COLO668 (cell line): ENCODE measurements around the gene B4GALT7.
"Not testable (repeated sequence)": the region's sequence is repeated elsewhere in the genome, so short reads cannot be mapped to it uniquely, and the experiment has no call there.

ENCODE experiments used
- DNase-seq: peaks from one replicate; lab custom pipeline; 2025; ENCODE audit not compliant: unreplicated experiment; lab: John Stamatoyannopoulos, UW

B4GALT7 gene, protein sequence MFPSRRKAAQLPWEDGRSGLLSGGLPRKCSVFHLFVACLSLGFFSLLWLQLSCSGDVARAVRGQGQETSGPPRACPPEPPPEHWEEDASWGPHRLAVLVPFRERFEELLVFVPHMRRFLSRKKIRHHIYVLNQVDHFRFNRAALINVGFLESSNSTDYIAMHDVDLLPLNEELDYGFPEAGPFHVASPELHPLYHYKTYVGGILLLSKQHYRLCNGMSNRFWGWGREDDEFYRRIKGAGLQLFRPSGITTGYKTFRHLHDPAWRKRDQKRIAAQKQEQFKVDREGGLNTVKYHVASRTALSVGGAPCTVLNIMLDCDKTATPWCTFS

DNA sequence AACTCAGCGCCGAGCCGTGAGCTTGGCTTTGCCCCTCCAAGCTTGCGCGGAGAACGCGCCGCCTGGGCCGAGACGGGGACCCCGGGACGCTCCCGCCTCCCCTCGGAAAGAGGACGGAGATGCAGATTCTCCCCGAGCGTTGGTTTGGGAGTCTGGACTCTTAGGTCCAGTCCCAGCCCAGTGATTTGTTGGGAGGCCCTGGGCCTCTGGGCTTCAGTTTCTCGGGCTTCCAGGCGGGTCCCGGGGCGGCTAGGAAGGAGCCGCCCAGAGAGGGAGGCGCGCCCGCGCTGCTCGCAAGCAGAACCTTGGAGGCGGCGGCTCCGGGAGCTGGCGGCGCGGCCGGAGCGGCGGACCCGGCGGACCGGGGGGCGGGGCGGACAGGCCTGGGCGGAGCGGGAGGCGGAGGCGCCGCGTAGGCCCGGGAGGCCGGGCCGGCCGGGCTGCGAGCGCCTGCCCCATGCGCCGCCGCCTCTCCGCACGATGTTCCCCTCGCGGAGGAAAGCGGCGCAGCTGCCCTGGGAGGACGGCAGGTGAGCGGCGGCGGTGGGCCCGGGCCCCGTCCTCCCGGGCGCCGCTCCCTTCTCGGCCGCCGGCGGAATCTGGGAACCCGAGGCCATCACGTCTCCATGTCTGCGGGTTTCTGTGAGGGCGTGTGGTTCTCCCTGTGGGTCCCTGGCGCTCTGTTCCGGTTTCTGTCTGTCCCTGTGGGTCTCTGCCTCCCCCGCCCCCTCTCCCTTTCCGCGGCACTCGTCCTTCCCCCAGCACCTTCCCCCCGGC, at the start of gene B4GALT7:
Gene B4GALT7, plus strand, starts transcription at position 402 of the 777 bp plus-strand sequence. Its CDS starts 79 bp downstream, at position 481.
- peak; percentile 85 for DNase-seq

DNA sequence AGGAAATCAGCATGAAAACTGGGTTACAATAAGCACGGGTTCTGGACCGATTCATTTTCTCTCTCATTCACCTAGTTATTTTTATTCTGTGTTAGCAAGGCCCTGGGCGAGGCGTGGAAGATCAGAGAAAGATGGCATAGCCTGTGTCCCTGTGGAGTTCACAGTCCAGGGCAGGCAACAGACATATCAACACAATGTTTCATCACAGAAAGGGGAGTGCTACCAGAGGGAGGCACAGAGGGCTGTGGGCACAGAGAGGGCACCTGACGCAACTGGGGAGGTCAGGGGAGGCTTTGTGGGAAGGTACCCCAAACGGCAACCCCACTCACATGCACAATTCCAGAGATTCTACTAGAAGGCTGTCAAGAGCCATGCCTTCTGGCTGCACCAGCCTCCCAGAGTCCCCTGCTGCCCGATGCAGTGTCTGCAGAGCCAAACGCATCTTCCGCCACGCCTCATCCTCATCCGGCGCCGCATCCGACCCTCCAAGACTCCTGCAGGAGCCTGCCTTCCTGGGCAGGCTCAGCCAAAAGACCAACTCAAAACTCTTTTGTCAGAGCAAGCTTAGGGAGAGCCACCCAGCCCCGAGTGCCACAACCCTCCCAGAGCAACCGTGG, 47.0 kb upstream of the B4GALT7 start:
- DNase-seq: no peak

DNA sequence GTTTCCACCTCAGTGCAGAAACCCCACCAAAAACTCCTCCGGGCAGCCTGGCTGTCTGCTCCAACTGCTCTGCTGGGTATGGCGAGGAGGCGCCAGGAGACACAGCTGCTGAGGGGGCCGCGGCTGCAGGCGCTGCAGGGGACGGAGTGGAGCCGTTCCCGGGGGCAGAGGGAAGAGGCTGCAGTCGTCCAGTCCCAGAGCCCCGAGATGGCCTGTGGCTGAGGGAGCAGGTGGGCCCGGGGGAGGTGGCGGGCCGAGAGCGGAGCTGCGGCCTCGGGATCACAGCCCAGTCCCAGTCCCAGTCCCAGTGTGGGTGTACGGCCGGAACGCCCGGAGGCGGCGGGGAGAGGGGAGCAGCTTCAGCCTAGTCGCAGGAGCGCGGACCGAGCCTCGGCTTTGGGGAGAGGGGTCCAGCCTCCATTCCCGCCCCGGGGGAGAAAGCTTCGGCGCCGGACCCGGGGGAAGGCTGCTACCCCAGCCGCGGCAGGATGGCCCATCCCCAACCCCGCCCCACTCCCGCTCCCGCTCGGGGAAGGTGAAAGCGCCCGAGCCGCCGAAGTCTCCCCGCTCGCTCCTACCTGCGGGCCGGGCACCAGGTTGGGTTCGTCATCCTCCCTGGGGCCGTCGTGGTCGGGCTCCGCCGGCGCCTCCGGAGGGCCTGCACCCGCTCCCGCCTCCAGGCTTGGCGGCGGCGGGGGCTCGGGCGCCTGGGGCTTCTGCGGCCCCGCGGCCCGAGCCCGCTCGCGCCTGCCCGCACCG, 46.1 kb upstream of the B4GALT7 start:
- peak; percentile 33 for DNase-seq

DNA sequence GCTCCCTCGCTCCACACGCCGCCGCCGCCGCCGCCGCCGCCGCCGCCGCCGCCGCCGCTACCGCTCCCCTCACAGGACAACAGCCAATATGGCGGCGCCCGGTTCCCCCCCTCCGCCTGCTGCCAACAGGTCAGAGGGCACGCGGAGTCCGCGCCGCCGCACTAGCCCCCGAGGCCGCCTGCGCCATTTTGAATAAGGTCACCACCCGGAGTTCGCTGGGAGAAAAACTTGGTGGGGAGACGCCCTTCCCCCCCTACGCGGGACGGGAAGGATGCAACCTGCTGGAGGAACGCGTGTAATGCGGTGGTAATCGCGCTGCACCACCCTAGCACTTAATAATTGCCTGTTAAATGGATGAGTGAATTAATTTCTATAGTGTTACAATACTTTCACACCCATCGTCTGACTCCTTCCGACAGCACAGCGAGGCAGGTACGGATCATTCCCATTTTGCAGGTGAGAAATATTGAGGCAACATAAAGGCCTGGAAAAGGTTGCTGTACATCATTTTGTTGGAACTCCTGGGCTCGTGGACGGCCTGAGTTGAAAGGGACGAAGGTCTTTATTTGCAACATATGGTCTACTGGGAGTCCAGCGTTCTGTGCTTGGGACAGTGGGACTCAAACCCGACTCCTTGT, 45.3 kb upstream of the B4GALT7 start, which contains the start of gene FAM193B:
Gene FAM193B, minus strand, starts transcription at position 90 of the 638 bp plus-strand sequence. CDS start 105 bp downstream, outside the sequence.
- peak; percentile 88 for DNase-seq

DNA sequence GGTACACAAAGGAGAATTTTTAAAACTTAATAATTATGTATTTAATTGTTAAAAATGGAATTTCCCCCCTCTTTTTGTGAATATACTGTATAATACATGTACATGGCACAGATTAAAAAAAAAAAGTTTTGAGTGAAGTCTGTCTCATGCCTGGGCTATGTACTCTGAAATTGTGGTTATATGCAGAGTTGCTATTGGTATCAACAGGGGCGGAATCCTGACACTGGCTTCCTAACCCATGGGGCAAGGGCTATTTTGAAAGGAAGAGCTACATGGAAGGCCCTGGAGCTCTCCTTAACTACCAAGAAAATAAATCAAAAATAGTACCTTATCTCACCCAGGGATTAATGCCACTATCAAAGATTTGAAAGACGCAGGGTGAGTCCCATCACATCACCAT, 44.7 kb upstream of the B4GALT7 start:
- no peak for DNase-seq

DNA sequence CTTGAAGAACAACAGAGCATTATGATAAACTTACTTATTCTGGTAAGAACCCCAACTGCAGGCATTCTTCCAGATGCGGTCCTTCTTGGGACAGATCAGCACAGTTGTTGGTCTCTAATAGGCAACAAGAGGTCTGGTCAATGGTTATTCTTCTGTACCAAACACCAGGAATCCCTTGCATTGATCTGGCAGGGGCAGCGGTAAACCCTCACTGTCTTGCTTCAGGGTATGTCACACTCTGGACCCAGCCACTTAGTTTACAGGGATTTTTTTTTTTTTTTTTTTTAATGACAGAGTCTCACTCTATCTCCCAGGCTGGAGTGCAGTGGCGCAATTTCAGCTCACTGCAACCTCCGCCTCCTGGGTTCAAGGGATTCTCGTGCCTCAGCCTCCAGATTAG, 44.3 kb upstream of the B4GALT7 start:
- DNase-seq: no peak

DNA sequence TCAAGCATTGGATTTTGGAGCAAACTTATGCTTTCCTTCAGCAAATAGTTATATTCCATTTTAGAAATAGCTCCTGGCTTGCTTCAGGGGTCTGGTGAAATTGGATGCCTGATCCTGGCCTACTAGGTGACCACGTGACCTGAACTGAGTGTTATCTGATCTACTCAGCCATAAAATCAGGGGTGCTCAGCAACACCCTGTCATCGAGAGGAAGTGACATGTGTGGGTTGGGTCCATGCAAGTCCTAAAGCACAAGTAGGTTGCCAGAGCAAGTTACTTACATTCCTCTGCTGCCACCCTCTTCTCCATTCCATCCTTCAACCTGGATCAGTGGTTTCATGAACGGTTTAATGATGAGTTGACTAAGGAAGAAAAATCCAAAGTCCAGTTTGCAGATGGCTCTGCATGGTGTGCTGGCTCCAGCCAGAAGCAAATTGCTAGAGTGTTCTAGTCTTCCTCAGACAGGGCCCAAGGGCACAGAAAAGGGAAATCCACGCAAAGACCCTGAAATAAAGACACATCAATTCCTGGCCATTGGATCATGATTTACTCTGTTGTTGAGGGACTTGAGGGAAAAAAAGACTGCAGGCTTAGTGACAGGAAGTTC, 42.8 kb upstream of the B4GALT7 start:
- DNase-seq: peak; percentile 7

DNA sequence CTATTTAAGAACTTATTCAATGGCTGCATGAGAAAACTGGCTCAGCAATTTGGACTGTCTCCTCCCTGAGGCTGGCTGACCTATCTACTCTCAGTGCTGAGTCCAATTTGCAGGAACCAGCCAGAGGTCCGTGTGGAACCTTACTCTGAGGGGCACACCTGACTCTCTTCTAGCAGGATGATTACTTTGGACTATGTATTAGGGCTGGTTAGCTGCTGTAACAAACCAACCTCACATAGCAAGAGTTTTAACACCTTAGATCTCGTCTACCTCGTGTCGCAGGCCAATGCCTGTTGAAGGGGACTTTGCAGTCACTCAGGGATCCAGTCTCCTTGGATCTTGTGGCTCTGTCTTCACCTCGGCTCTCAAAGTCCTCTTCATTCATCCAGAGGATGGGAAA, 42.1 kb upstream of the B4GALT7 start:
- DNase-seq: no peak

DNA sequence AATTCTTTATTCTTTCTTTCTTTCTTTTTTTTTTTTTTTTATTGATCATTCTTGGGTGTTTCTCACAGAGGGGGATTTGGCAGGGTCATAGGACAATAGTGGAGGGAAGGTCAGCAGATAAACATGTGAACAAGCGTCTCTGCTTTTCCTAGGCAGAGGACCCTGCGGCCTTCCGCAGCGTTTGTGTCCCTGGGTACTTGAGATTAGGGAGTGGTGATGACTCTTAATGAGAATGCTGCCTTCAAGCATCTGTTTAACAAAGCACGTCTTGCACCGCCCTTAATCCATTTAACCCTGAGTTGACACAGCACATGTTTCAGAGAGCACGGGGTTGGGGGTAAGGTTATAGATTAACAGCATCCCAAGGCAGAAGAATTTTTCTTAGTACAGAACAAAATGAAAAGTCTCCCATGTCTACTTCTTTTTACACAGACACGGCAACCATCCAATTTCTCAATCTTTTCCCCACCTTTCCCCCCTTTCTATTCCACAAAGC, 40.4 kb upstream of the B4GALT7 start:
- not testable (repeated sequence) for DNase-seq

DNA sequence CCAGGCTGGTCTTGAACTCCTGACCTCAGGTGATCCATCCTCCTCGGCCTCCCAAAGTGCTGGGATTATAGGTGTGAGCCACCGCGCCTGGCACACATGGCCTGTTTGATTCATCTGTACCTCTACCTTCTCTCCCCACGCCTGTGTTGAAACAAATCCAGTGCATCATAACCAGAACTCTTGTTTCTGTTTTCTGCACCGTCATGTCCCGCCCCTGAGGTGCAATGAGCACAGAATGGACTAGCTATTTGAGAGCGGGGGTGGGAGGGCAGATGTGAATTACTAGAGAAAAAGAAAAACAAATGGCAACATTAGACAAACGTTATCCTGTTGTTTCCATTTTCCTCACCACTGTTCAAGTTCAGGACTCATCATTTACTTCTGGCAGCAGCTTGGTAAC, 34.9 kb upstream of the B4GALT7 start:
- no peak for DNase-seq

DNA sequence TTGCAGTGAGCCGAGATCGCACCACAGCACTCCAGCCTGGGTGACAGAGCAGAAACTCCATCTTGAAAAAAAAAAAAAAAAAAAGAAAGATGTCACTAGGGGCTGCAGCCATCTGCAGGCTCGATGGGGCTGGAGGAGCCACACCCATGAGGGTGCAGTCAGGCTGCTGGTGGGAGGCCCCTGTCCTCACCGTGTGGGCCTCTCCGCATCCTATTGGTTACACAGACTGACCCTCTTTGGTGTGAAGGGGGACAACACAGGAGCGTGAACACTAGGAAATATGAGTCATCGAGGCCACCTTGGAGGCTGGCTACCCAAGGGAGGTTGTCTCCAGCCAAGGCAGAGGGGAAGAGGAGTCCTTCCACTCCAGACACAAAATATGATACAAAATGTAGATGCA, 31.6 kb upstream of the B4GALT7 start:
- no peak for DNase-seq

DNA sequence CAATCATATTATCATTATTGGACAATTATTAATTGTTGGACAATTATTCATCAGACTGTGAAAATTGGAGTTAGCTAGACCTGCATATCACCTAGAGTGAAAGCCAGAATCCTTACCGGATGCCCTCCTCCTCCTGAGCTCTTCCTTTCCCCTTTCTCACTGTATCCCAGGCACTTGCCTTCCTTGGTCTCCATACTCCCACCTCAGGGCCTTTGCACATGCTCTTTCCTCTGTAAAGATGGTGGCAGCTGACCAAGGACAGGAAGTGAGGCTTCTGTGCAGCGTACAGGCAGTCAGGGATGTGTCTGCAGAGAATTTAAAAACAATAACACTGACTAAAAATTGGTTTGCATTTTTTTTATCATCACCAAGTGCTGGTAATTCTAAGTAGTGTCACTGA, 30.0 kb upstream of the B4GALT7 start:
- DNase-seq: no peak

DNA sequence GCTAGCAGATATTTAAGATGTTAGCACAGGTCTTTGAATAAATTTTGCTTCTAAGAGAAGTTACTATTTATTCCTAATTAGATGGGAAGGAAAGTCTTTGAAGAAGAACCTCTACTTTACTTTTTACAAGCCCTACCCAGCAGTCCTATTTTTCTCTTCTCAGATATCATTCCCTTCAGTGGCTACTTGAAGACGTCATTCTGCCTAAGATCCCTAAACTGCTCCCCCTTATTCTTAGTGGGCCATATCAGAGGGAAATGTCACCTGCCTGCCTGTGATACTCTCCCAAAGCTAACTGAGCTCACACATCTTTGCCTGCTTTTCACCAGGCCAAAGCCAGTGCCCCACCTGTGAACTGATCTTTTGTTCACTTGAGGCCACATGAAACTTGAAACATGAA, 24.4 kb upstream of the B4GALT7 start:
- DNase-seq: no peak

DNA sequence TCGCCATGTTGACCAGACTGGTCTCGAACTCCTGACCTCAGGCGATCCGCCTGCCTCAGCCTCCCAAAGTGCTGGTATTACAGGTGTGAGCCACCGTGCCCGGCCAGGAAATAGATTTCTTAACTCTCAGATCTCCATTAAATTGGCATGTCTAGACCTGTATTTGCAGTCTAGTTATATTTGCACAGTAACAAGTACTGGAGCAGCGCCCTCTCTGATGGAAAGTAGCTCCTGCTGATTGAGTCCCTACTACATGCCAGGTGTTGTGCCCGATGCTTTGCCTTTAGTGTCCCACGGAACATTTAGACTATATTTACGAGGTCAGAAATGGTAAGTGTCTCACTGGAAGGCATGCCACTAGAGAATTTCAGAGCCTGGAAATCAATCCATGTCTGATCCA, 23.8 kb upstream of the B4GALT7 start:
- peak; percentile 13 for DNase-seq

DNA sequence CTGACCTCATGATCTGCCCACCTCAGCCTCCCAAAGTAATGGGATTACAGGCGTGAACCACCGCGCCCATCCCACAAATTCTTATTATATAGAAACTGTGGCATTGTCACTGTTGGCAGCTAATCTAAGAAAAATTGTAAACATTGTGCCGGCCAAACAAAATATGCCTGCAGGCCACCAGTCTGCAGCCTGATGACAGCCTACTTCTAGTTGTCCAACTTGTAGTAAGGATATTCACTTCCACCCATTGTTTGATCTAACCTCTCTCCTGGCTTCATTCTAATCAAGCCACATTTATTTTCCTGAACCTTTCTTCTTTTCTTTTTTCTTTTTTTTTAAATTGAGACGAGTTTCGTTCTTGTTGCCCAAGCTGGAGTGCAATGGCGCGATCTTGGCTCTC, 21.6 kb upstream of the B4GALT7 start:
- no peak for DNase-seq

DNA sequence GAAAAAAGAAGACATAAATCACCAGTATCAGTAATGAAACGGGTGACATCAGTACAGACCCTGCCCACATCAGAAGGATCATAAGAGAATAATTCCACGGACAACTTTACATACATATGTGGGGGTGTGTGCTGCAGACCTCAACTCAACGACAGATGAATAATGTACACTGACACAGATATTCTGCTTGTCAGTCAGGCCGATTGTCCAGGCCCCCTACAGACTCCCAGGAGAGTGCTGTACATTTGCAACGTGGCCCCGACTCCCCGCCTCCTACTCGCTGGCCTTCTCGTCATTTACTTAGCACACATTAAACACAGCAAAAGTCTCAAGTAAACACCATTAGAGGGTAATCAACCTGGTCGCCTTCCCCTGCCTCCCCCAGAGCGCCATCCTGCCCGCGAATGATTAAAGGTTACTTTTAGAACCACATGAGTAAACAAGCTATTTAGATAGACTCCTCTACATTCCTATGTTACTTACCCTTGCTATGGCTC, 11.5 kb upstream of the B4GALT7 start:
- DNase-seq: peak; percentile 41

DNA sequence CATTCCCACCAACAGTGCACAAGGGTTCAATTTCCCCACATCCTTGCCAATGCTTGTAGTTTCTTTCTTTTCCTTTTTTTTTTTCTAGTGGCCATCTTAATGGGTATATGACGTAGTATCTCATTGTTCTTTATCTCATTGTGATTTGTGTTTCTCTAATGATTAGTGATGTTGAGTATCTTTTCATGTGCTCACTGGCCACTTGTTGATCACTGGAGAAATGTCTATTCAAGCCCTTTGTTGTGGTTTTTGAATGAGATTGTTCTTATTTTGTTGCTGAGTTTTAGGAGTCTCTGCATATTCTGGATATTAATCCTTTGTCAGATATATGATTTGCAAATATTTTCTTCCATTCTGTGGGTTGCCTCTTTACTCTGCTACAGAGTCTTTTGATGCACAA, 9.5 kb upstream of the B4GALT7 start:
- no peak for DNase-seq

DNA sequence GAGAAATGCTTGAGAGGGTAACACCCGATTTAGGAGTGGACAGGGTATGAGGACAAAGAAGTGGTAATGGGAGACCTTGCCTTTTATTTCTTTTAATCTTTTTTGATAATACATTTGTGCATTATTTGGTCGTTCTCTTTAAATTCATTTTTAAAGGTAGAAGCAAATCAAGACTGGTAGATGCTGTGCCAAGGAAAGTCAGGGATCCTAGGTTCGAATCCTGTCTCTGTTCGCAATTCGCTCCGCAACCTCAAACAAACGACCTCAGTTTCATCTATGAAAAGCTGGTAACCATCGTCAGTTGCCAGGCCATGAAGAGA, 8.3 kb upstream of the B4GALT7 start:
- DNase-seq: no peak

DNA sequence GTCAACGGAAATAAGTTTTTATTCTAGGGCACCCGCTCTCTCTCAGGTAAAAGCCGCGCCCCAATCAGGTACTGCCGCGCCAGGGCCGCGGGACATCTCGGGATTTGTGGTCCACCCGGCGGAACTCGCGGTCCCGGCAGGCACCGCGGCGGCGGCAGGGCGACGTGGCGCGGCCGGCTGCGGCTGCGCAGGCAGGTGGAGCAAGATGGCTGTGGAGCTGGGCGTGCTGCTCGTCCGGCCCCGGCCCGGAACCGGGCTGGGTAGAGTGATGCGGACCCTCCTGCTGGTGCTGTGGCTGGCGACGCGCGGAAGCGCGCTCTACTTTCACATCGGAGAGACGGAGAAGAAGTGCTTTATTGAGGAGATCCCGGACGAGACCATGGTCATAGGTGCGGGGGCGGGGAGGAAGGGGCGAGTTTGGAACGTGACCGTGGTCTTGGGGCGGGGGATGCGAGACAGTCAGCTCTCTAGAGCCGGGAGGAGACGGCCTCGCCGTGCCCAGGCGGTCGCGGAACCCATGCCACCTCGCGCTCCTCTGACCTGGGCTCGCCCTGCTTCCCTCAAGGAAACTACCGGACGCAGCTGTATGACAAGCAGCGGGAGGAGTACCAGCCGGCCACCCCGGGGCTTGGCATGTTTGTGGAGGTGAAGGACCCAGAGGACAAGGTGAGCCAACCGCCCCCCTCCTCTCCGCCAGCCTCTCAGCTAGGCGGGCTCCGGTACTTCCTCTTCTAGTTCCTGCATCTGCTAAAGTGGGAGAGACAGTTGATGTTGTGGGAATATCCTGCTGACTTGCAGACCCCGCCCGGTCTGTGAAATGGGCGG, 7.7 kb upstream of the B4GALT7 start, which contains the start of gene TMED9:
Gene TMED9, plus strand, starts transcription at position 194 of the 825 bp plus-strand sequence. Its CDS starts 12 bp downstream, at position 206.
- DNase-seq: peak; percentile 87
